HepG2 (cell line): ENCODE results near the gene EMILIN3.

ENCODE experiments used
- CTCF ChIP-seq: sonication (generic); formaldehyde crosslinking; IDR thresholded peaks from 2 replicates; pipeline ENCODE4 v1.5.0; 2020; ENCODE audit warnings: mild to moderate bottlenecking, missing genetic modification reagents, moderate library complexity
- EZH2 ChIP-seq: conservative IDR thresholded peaks from 2 replicates; pipeline ENCODE4 v1.6.1; 2012; ENCODE audit warnings: mild to moderate bottlenecking, low read depth, low read length, moderate library complexity
- MLLT10 ChIP-seq: sonication (generic); formaldehyde crosslinking; IDR thresholded peaks from 2 replicates; pipeline ENCODE4 v1.4.0; 2020; ENCODE audit warnings: missing genetic modification reagents
- NCOA5 ChIP-seq: sonication (generic); formaldehyde crosslinking; IDR thresholded peaks from 2 replicates; pipeline ENCODE4 v1.4.0; 2020; ENCODE audit warnings: missing genetic modification reagents
- YY1 ChIP-seq: IDR thresholded peaks from 2 replicates; pipeline ENCODE4 v1.6.1; 2011; ENCODE audit warnings: low read length, low read depth, moderate library complexity, mild to moderate bottlenecking; ENCODE audit not compliant: insufficient read depth, insufficient replicate concordance
- ZBTB7A ChIP-seq: sonication (generic); formaldehyde crosslinking; IDR thresholded peaks from 2 replicates; pipeline ENCODE4 v1.8.0; 2022; ENCODE audit warnings: mild to moderate bottlenecking, missing genetic modification reagents
- ZFAT ChIP-seq: sonication (generic); formaldehyde crosslinking; conservative IDR thresholded peaks from 2 replicates; pipeline ENCODE4 v1.8.1; 2023; ENCODE audit warnings: missing genetic modification reagents, inconsistent platforms
- ZMAT5 ChIP-seq: sonication (generic); formaldehyde crosslinking; IDR thresholded peaks from 2 replicates; pipeline ENCODE4 v1.5.0; 2020; ENCODE audit warnings: mild to moderate bottlenecking, low read depth, missing genetic modification reagents, borderline replicate concordance
- ZNF17 ChIP-seq: sonication (generic); formaldehyde crosslinking; IDR thresholded peaks from 2 replicates; pipeline ENCODE4 v1.5.0; 2020; ENCODE audit warnings: mild to moderate bottlenecking, missing genetic modification reagents
- ZNF280D ChIP-seq: sonication (generic); formaldehyde crosslinking; IDR thresholded peaks from 2 replicates; pipeline ENCODE4 v1.5.1; 2020; ENCODE audit warnings: mild to moderate bottlenecking, missing genetic modification reagents

GRCh38 chr20:41336711-41337492 is 29.7 kb downstream of the EMILIN3 start:
- no peak for TF ChIP-seq EZH2
- TF ChIP-seq ZBTB7A (CRISPR knock-in tag), result no peak
- TF ChIP-seq ZFAT (CRISPR knock-in tag), result no peak
- TF ChIP-seq NCOA5, result no peak
- no peak for TF ChIP-seq ZNF17 (CRISPR knock-in tag)
- no peak for TF ChIP-seq ZNF280D
- no peak for TF ChIP-seq ZMAT5 (CRISPR knock-in tag)
- no peak for TF ChIP-seq MLLT10 (CRISPR knock-in tag)
- no peak for TF ChIP-seq CTCF (CRISPR knock-in tag)
- TF ChIP-seq YY1, result no peak
